HepG2 (cell line): ENCODE results near the gene MRPS17. TPM values are rescaled to one million over a fixed set of nuclear protein-coding genes. Genes with fewer than 3 reads are reported as not detected.

Source experiments
- AHR ChIP-seq: IDR thresholded peaks from 2 replicates; pipeline ENCODE4 v1.6.1; 2018; ENCODE audit warnings: missing genetic modification reagents, missing compliant biosample characterization
- CCDC6 ChIP-seq: sonication (generic); formaldehyde crosslinking; IDR thresholded peaks from 2 replicates; pipeline ENCODE4 v1.8.1; 2022; ENCODE audit warnings: mild to moderate bottlenecking, missing genetic modification reagents, moderate library complexity
- MAX ChIP-seq: IDR thresholded peaks from 2 replicates; pipeline ENCODE4 v1.6.1; 2012; ENCODE audit warnings: inconsistent platforms
- MTERF4 ChIP-seq: sonication (generic); formaldehyde crosslinking; IDR thresholded peaks from 2 replicates; pipeline ENCODE4 v1.8.0; 2023; ENCODE audit warnings: mild to moderate bottlenecking, missing genetic modification reagents
- NR2F2 ChIP-seq: IDR thresholded peaks from 2 replicates; pipeline ENCODE4 v1.6.1; 2012; ENCODE audit warnings: low read depth, inconsistent platforms, borderline replicate concordance
- SP2 ChIP-seq: sonication (generic); formaldehyde crosslinking; IDR thresholded peaks from 2 replicates; pipeline ENCODE4 v1.5.1; 2020; ENCODE audit warnings: mild to moderate bottlenecking, missing genetic modification reagents
- SP5 ChIP-seq: IDR thresholded peaks from 2 replicates; pipeline ENCODE4 v1.6.1; 2016; ENCODE audit warnings: low read depth, borderline replicate concordance
- TBP ChIP-seq: sonication (generic); formaldehyde crosslinking; IDR thresholded peaks from 2 replicates; pipeline ENCODE4 v1.5.0; 2020; ENCODE audit warnings: missing genetic modification reagents
- TBX2 ChIP-seq: sonication (generic); formaldehyde crosslinking; IDR thresholded peaks from 2 replicates; pipeline ENCODE4 v1.5.0; 2020; ENCODE audit warnings: missing genetic modification reagents, mild to moderate bottlenecking, borderline replicate concordance
- TFDP1 ChIP-seq: IDR thresholded peaks from 2 replicates; pipeline ENCODE4 v1.6.1; 2016; ENCODE audit warnings: missing compliant biosample characterization, missing genetic modification reagents, borderline replicate concordance
- THAP11 ChIP-seq: IDR thresholded peaks from 2 replicates; pipeline ENCODE4 v1.6.1; 2016; ENCODE audit warnings: missing biosample characterization, missing genetic modification reagents
- USF2 ChIP-seq, 2 experiments: sonication (generic) in 1 of 2; formaldehyde crosslinking in 1 of 2; IDR thresholded peaks; 2 replicates each; pipeline versions ENCODE4 v1.5.1 to v1.6.1; 2011 to 2020; ENCODE audit warnings: borderline replicate concordance in 1 of 2, low read depth in 1 of 2, low read length in 1 of 2, mild to moderate bottlenecking in 1 of 2, missing genetic modification reagents in 1 of 2, moderate library complexity in 1 of 2
- ZFX ChIP-seq: sonication (generic); formaldehyde crosslinking; IDR thresholded peaks from 2 replicates; pipeline ENCODE4 v1.4.0; 2020; ENCODE audit warnings: mild to moderate bottlenecking, low read depth, missing genetic modification reagents, moderate library complexity
- ZFYVE20 ChIP-seq: sonication (generic); formaldehyde crosslinking; IDR thresholded peaks from 2 replicates; pipeline ENCODE4 v1.8.0; 2023; ENCODE audit warnings: low read depth, mild to moderate bottlenecking, moderate library complexity, missing genetic modification reagents, borderline replicate concordance
- ZNF570 ChIP-seq: sonication (generic); formaldehyde crosslinking; IDR thresholded peaks from 2 replicates; pipeline ENCODE4 v1.4.0; 2020; ENCODE audit warnings: mild to moderate bottlenecking, missing genetic modification reagents, borderline replicate concordance
- ZNF646 ChIP-seq: sonication (generic); formaldehyde crosslinking; IDR thresholded peaks from 2 replicates; pipeline ENCODE4 v1.9.0; 2021; ENCODE audit warnings: mild to moderate bottlenecking, missing genetic modification reagents
- ZNF772 ChIP-seq: sonication (generic); formaldehyde crosslinking; IDR thresholded peaks from 2 replicates; pipeline ENCODE4 v1.5.0; 2020; ENCODE audit warnings: mild to moderate bottlenecking, missing genetic modification reagents
- polyA plus RNA-seq, 8 experiments: library from polyadenylated mRNA; depleted of rRNA in 3 of 8; stranded (reverse) in 7 of 8; unstranded in 1 of 8; fragments of >200 nt; fragmentation: Illumina TruSeq in 4 of 8; extraction: Trizol in 4 of 8; gene quantifications; 2 replicates each; pipeline versions ENCODE4 v1.2.1 to v1.2.3, GENCODE V29; 2011 to 2016; ENCODE audit warnings: low read depth in 4 of 8, missing spikeins in 1 of 8, mixed read lengths in 1 of 8; ENCODE audit not compliant: insufficient read depth in 1 of 8
- total RNA-seq, 5 experiments: library from RNA; depleted of rRNA; stranded (reverse); fragments of >200 nt; fragmentation: Illumina TruSeq; extraction: Trizol; gene quantifications; 2 replicates each; pipeline ENCODE4 v1.2.3, GENCODE V29; 2016; ENCODE audit warnings: low read depth in 1 of 5

Gene MRPS17
- total and polyA plus RNA-seq, 2 of the 13 experiments (the other 11 are each of a cell fraction or from before 2014, with no cell fraction given), result 14.9 to 31.3 TPM

- TF ChIP-seq SP2 (CRISPR knock-in tag), result no peak
- TF ChIP-seq USF2 (IDR thresholded peaks at IDR 0.05; ENCODE audit: low read depth, low read length), result no peak
- TF ChIP-seq USF2 (CRISPR knock-in tag; IDR thresholded peaks at IDR 0.05; ENCODE audit: borderline replicate concordance), result no peak
- peak; percentile 72; the same call in 1 of the 2 replicates for TF ChIP-seq AHR
- TF ChIP-seq NR2F2, result 0 out of 2 replicates have a peak, but pooled peaks have one; percentile 15
- TF ChIP-seq TFDP1, result peak; percentile 80; the same call in 1 of the 2 replicates
- no peak for TF ChIP-seq ZFYVE20 (CRISPR knock-in tag)
- no peak for TF ChIP-seq ZNF646 (CRISPR knock-in tag)
- peak; percentile 81; the same call in 1 of the 2 replicates for TF ChIP-seq CCDC6 (CRISPR knock-in tag)
- no peak for TF ChIP-seq MTERF4
- peak; percentile 59; the same call in 1 of the 2 replicates for TF ChIP-seq TBX2 (CRISPR knock-in tag)
- TF ChIP-seq SP5 (CRISPR knock-in tag), result peak; percentile 81
- no peak for TF ChIP-seq TBP (CRISPR knock-in tag)
- TF ChIP-seq ZNF772 (CRISPR knock-in tag), result no peak
- peak; percentile 91 for TF ChIP-seq MAX
- peak; percentile 32; the same call in 1 of the 2 replicates for TF ChIP-seq THAP11 (CRISPR knock-in tag)
- TF ChIP-seq ZFX, result peak; percentile 97
- no peak for TF ChIP-seq ZNF570 (CRISPR knock-in tag)
Measured at GRCh38 chr7:55964261-55965099, 12.8 kb downstream of the MRPS17 start, which contains the start of gene NIPSNAP2 (continued).
